Liver (tissue), 9 donors: ENCODE results near the gene RTEL1. TPM values are rescaled to one million over a fixed set of nuclear protein-coding genes. Genes with fewer than 3 reads are reported as not detected.

ENCODE experiments used
- DNase-seq: peaks from one replicate; pipeline ENCODE4 v3.0.0-alpha.2; 2017; ENCODE audit warnings: low spot score
- H3K27ac ChIP-seq, 2 donors: one replicate each; pipeline ENCODE4 v1.7.0; 2013; ENCODE audit warnings: inconsistent platforms in 2 of 2, low read length in 2 of 2, control low read depth in 1 of 2, low read depth in 1 of 2, mild to moderate bottlenecking in 1 of 2
- H3K27me3 ChIP-seq, 4 donors: one replicate each; pipeline versions ENCODE4 v1.6.1 to v1.7.0; 2013; ENCODE audit warnings: low read length in 3 of 4, inconsistent platforms in 1 of 4, mild to moderate bottlenecking in 1 of 4, moderate library complexity in 1 of 4; ENCODE audit not compliant: control insufficient read depth in 4 of 4, insufficient read depth in 4 of 4
- H3K36me3 ChIP-seq, 4 donors: one replicate each; pipeline versions ENCODE4 v1.6.1 to v1.7.0; 2013; ENCODE audit warnings: low read length in 3 of 4, mild to moderate bottlenecking in 3 of 4, low read depth in 1 of 4, moderate library complexity in 1 of 4; ENCODE audit not compliant: control insufficient read depth in 4 of 4, insufficient read depth in 3 of 4
- H3K4me1 ChIP-seq, 4 donors: one replicate each; pipeline versions ENCODE4 v1.6.1 to v1.7.0; 2013; ENCODE audit warnings: low read length in 3 of 4, mild to moderate bottlenecking in 3 of 4, moderate library complexity in 1 of 4; ENCODE audit not compliant: control insufficient read depth in 4 of 4, insufficient read depth in 4 of 4
- H3K4me3 ChIP-seq, 3 donors: one replicate each; pipeline versions ENCODE4 v1.6.1 to v1.7.0; 2013; ENCODE audit warnings: low read length in 3 of 3, control low read depth in 1 of 3, low read depth in 1 of 3, mild to moderate bottlenecking in 1 of 3
- H3K9ac ChIP-seq, 2 donors: one replicate each; pipeline ENCODE4 v1.7.0; 2013; ENCODE audit warnings: low read length in 2 of 2, mild to moderate bottlenecking in 2 of 2, moderate library complexity in 2 of 2, control low read depth in 1 of 2, low read depth in 1 of 2
- H3K9me3 ChIP-seq, 4 donors: one replicate each; pipeline versions ENCODE4 v1.6.1 to v1.7.0; 2013; ENCODE audit warnings: low read length in 3 of 4; ENCODE audit not compliant: control insufficient read depth in 4 of 4
- HNF4A ChIP-seq, 2 donors: conservative IDR thresholded peaks; 2 replicates each; pipeline ENCODE4 v1.6.1; 2016; ENCODE audit warnings: antibody characterized with exemption in 2 of 2, mild to moderate bottlenecking in 2 of 2
- HNF4G ChIP-seq: IDR thresholded peaks from 2 replicates; pipeline ENCODE4 v1.6.1; 2016; ENCODE audit warnings: antibody characterized with exemption
- RAD21 ChIP-seq, 2 donors: IDR thresholded peaks; 2 replicates each; pipeline ENCODE4 v1.6.1; 2016; ENCODE audit warnings: antibody characterized with exemption in 2 of 2, mild to moderate bottlenecking in 2 of 2
- RXRA ChIP-seq, 2 donors: IDR thresholded peaks; 2 replicates each; pipeline ENCODE4 v1.6.1; 2017 to 2018; ENCODE audit warnings: antibody characterized with exemption in 2 of 2, mild to moderate bottlenecking in 1 of 2
- TAF1 ChIP-seq: conservative IDR thresholded peaks from 2 replicates; pipeline ENCODE4 v1.6.1; 2016; ENCODE audit warnings: antibody characterized with exemption, mild to moderate bottlenecking
- YY1 ChIP-seq: IDR thresholded peaks from 2 replicates; pipeline ENCODE4 v1.6.1; 2016; ENCODE audit warnings: antibody characterized with exemption, mild to moderate bottlenecking
- WGBS: extraction: QIAGEN DNeasy Blood & Tissue Kit; methylation state at CpG from one replicate; pipeline ENCODE4 v1.1.7; 2013; 5-methylcytosine and 5-hydroxymethylcytosine counted together
- polyA plus RNA-seq, 2 donors: library from polyadenylated mRNA; stranded (reverse) in 1 of 2; unstranded in 1 of 2; fragments of 200-250 nt in 1 of 2; fragments of >200 nt in 1 of 2; fragmentation: Nextera tagmentation in 1 of 2; extraction: Ambion mirVana in 1 of 2; gene quantifications; one replicate each; pipeline versions ENCODE4 v1.2.1 to v1.2.3, GENCODE V29; 2013 to 2015
- total RNA-seq, 2 donors: library from RNA; depleted of rRNA; stranded (reverse); fragments of >200 nt; gene quantifications; one replicate each; pipeline ENCODE4 v1.2.3, GENCODE V29; 2014
- TF ChIP-seq, protein P1 (sequence below): IDR thresholded peaks from 2 replicates; pipeline ENCODE4 v1.6.1; 2016; ENCODE audit warnings: antibody characterized with exemption, mild to moderate bottlenecking
- TF ChIP-seq, protein P2 (sequence below): IDR thresholded peaks from 2 replicates; pipeline ENCODE4 v1.6.1; 2016; ENCODE audit warnings: antibody characterized with exemption
- TF ChIP-seq, protein P3 (sequence below): fragments of 150-350 bp; IDR thresholded peaks from 2 replicates; pipeline ENCODE4 v1.5.1; 2017; ENCODE audit warnings: improper control_type of control experiment, low read depth, low read length; ENCODE audit not compliant: missing input control
- TF ChIP-seq, protein P4 (sequence below): IDR thresholded peaks from 2 replicates; pipeline ENCODE4 v1.6.1; 2016; ENCODE audit warnings: antibody characterized with exemption
- donor health status: healthy.
- donor health status: healthy.
- donor health status: healthy.
- donor health status: healthy.
- donor health status: healthy.

The RTEL1 gene
- total and polyA plus RNA-seq, 4 donors, result 3.7 to 16.9 (median 7.4) TPM

DNA sequence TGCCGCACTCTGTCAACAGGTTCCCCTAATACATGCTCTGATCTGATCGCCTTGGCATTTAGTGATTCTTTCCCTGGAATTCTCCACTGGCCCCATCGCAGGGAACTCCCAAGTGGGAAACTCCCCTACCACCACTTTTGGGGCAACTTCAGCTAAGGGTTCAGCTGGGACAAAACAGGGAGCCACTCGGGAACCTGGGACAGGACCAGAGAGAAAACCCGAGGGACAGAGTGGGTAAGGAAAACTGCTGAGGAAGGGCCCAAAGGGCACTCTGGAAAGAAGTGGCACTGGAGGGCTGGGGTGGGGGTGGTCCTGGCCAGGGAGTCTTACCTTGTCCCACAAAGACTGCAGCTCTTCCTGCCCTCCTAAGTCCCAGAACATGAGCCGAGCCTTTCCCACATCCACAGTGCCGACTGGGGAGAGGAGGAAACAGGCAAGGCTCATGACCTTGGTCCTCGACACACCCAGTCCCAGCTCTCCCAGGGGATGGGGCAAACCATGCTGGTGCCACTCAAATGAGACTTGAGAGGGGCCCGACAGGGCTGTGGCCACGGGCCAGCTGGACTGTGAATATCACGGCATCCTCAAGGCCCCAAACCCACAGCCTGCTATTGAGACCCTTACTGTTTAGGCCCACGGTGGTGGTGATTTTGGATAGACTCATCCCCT, 48.0 kb downstream of the RTEL1 start:
- Histone ChIP-seq H3K4me1 (peaks cover 5 to 27% (median 25%) of the 10 kb centered on the region in 4 donors), H3K4me3 (no peak overlapping the region), H3K9ac (peak overlapping the region in 1 of 2 donors; percentile 55), H3K9me3 (no peaks in the 10 kb centered on the region), H3K27me3 (no peaks in the 10 kb centered on the region), H3K27ac (peak overlapping the region in 1 of 2 donors; percentile 81), H3K36me3 (peaks cover 0 to 26% (median 10%) of the 10 kb centered on the region in 4 donors)
- TF ChIP-seq RXRA (IDR thresholded peaks at IDR 0.05) (no peak), TAF1 (no peak)
- TF ChIP-seq, protein P1, sequence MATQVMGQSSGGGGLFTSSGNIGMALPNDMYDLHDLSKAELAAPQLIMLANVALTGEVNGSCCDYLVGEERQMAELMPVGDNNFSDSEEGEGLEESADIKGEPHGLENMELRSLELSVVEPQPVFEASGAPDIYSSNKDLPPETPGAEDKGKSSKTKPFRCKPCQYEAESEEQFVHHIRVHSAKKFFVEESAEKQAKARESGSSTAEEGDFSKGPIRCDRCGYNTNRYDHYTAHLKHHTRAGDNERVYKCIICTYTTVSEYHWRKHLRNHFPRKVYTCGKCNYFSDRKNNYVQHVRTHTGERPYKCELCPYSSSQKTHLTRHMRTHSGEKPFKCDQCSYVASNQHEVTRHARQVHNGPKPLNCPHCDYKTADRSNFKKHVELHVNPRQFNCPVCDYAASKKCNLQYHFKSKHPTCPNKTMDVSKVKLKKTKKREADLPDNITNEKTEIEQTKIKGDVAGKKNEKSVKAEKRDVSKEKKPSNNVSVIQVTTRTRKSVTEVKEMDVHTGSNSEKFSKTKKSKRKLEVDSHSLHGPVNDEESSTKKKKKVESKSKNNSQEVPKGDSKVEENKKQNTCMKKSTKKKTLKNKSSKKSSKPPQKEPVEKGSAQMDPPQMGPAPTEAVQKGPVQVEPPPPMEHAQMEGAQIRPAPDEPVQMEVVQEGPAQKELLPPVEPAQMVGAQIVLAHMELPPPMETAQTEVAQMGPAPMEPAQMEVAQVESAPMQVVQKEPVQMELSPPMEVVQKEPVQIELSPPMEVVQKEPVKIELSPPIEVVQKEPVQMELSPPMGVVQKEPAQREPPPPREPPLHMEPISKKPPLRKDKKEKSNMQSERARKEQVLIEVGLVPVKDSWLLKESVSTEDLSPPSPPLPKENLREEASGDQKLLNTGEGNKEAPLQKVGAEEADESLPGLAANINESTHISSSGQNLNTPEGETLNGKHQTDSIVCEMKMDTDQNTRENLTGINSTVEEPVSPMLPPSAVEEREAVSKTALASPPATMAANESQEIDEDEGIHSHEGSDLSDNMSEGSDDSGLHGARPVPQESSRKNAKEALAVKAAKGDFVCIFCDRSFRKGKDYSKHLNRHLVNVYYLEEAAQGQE, result no peak
- WGBS, result 77% methylated on average over 12 of the region's 12 CpGs
- no peak for DNase-seq

DNA sequence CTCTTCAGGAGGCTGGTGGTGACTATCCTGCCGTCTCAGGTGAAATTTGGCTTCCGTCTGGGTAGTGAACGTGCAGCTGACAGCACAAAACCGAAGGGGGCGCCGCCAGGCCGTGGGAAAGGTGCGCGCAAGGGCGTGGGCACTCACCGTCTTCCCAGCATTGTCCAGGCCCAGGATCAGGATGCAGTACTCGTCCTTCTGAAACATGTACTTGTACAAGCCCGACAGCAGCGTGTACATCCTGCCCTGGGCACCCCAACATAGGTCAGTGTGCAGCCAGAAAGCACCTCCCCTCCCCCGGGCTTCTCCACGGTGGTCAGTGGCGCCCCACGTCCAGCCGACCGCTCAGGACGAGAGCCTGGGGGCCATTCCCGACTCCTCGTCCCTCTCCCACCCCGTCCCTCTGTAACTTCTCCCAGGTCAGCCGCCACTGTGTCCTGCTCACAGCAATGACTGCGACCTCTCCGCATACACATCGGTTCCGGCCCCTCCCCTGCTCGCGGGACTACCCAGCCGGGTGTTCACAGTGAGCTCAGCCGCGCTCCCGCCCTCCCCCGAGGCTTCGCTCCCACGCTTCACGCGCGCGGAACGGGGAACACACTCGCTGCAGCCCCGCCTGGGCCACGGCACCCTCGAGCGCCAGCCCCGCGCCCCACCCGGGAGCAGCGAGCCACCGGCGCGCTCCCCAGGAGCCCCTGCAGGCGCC, 48.9 kb downstream of the RTEL1 start:
- Histone ChIP-seq H3K36me3 (peaks cover 2 to 33% (median 13%) of the 10 kb centered on the region in 4 donors), H3K9me3 (no peaks in the 10 kb centered on the region), H3K9ac (peak overlapping the region; percentile 36 to 55), H3K4me1 (peaks cover 5 to 27% (median 25%) of the 10 kb centered on the region in 4 donors), H3K4me3 (peak overlapping the region; percentile 76 to 96 (median 87)), H3K27ac (peak overlapping the region; percentile 81 to 86), H3K27me3 (no peaks in the 10 kb centered on the region)
- peak; percentile 49 for DNase-seq
- 2% methylated on average over 56 of the region's 56 CpGs for WGBS
- TF ChIP-seq, protein P2, sequence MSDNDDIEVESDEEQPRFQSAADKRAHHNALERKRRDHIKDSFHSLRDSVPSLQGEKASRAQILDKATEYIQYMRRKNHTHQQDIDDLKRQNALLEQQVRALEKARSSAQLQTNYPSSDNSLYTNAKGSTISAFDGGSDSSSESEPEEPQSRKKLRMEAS, result no peak
- peak in 1 of 2 donors; percentile 30 for TF ChIP-seq HNF4A (conservative IDR thresholded peaks at IDR 0.05)
- peak in 1 of 2 donors; percentile 53 for TF ChIP-seq RXRA (IDR thresholded peaks at IDR 0.05)
- TF ChIP-seq, protein P3, sequence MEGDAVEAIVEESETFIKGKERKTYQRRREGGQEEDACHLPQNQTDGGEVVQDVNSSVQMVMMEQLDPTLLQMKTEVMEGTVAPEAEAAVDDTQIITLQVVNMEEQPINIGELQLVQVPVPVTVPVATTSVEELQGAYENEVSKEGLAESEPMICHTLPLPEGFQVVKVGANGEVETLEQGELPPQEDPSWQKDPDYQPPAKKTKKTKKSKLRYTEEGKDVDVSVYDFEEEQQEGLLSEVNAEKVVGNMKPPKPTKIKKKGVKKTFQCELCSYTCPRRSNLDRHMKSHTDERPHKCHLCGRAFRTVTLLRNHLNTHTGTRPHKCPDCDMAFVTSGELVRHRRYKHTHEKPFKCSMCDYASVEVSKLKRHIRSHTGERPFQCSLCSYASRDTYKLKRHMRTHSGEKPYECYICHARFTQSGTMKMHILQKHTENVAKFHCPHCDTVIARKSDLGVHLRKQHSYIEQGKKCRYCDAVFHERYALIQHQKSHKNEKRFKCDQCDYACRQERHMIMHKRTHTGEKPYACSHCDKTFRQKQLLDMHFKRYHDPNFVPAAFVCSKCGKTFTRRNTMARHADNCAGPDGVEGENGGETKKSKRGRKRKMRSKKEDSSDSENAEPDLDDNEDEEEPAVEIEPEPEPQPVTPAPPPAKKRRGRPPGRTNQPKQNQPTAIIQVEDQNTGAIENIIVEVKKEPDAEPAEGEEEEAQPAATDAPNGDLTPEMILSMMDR, result peak; percentile 53
- TF ChIP-seq YY1, result no peak
- peak; percentile 83 to 86 for TF ChIP-seq RAD21 (IDR thresholded peaks at IDR 0.05)
- TF ChIP-seq HNF4G, result no peak
- TF ChIP-seq, protein P4, sequence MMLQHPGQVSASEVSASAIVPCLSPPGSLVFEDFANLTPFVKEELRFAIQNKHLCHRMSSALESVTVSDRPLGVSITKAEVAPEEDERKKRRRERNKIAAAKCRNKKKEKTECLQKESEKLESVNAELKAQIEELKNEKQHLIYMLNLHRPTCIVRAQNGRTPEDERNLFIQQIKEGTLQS, result no peak
